ENCODE measurements around the gene NEMF. TPM values are rescaled to one million over a fixed set of nuclear protein-coding genes. Genes with fewer than 3 reads are reported as not detected.
"Not testable (repeated sequence)": the region's sequence is repeated elsewhere in the genome, so short reads cannot be mapped to it uniquely, and the experiment has no call there.

NEMF gene, protein sequence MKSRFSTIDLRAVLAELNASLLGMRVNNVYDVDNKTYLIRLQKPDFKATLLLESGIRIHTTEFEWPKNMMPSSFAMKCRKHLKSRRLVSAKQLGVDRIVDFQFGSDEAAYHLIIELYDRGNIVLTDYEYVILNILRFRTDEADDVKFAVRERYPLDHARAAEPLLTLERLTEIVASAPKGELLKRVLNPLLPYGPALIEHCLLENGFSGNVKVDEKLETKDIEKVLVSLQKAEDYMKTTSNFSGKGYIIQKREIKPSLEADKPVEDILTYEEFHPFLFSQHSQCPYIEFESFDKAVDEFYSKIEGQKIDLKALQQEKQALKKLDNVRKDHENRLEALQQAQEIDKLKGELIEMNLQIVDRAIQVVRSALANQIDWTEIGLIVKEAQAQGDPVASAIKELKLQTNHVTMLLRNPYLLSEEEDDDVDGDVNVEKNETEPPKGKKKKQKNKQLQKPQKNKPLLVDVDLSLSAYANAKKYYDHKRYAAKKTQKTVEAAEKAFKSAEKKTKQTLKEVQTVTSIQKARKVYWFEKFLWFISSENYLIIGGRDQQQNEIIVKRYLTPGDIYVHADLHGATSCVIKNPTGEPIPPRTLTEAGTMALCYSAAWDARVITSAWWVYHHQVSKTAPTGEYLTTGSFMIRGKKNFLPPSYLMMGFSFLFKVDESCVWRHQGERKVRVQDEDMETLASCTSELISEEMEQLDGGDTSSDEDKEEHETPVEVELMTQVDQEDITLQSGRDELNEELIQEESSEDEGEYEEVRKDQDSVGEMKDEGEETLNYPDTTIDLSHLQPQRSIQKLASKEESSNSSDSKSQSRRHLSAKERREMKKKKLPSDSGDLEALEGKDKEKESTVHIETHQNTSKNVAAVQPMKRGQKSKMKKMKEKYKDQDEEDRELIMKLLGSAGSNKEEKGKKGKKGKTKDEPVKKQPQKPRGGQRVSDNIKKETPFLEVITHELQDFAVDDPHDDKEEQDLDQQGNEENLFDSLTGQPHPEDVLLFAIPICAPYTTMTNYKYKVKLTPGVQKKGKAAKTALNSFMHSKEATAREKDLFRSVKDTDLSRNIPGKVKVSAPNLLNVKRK
- 26.9 TPM for total RNA-seq

DNA sequence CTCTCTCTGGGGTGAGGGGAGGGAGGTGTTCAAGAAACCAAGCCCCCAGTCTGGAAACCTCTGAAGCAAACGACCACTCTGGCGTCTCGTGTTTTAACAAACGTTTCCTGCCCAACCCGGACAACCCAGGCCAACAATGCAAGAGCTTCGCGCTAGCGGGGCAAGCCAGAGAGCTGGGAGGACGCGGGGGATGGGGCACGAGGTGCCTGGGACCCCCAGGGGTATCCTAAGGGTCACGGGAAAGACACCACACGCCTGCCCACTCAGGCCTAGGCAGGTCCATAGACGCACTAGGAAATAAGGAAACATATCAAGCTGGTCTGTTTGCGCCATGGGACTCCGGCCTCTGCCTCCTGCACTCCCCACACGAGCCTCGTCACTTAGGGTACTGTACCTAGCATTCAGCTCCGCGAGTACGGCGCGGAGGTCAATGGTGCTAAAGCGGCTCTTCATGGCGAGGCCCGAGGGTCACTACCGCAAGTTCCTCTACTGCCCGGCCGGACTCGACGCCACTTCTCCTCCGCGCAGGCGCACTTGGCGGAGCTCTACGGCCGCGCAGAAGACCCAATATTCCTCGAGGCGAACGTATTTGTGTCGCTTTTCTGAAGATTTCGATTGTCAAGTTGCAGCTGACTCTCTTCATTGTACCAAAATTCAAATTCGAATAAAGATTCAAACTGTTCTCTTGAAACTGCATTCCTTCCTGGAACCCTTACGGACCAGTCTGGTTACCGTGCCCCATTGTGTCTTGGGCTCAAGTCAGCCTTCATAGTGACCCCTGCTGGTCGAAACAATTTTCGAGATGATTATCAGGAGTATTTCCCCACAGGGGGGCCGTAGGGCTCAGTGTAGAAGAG lies at the start of gene NEMF:
TSS of gene NEMF (minus strand) at position 488 of the 857 bp plus-strand sequence. CDS start at position 453, 35 bp downstream.
- DNase-seq (ENCODE audit: low read depth in 2 of 3, low spot score in 2 of 3) = peak; percentile 74 to 96 (median 93)

DNA sequence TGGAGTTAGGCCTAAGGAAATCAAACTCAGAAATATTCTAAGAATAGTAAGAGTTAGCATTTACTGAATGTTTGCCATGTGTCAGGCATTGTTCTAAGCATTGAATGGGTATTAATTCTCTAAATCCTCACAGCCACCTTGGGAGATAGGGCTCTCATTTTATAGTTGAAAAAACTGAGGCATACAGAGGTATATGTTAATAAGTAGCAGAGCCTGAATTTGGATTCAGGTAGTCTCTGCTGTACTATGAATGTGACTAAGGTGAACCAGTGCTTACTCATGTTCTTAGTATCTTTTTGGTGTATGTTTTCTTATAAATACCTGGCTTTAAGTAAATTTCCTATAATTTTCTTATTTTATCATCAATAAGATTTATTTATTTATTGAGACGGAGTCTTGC lies 48.4 kb upstream of the NEMF start:
- no peak for DNase-seq (ENCODE audit: low read depth in 2 of 3, low spot score in 2 of 3)

DNA sequence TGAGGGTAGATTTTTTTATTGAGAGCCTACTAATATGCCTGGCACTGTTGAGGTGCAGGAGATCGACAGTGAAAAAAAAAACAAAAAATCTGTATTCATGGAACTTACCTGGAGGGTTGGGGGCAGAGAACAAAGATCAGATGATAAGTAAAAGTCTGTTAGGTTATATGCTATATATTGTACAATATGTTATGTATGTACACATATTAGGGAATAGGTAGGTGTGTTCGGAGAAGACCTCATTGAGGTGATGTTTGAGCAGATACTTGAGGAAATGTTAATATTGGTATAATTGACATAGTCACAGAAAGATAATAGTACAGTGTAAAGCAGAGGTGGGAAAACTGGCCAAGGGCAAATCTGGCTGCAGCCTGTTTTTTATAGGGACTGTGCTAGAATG lies 45.9 kb upstream of the NEMF start:
- no peak for DNase-seq (ENCODE audit: low read depth in 2 of 3, low spot score in 2 of 3)

DNA sequence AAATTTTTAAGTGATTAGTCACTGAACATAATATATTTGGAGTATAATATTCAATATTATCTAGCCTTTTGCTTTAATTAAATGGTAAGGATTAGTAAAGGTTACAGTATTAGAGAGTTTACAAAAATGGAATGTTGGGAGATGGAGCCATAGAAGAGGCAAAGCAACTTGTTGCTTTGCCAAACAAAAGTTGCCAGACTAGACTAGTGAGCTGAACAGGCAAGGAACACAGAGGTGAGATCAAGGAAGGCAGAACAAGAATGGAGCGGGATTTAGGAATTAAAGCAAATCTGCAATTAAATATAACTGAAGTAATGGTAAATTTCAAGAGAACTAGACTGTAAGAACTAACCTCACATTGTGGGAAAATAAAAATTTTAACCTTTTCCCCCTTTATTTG lies 45.4 kb upstream of the NEMF start:
- DNase-seq (ENCODE audit: low read depth in 2 of 3, low spot score in 2 of 3) = no peak

DNA sequence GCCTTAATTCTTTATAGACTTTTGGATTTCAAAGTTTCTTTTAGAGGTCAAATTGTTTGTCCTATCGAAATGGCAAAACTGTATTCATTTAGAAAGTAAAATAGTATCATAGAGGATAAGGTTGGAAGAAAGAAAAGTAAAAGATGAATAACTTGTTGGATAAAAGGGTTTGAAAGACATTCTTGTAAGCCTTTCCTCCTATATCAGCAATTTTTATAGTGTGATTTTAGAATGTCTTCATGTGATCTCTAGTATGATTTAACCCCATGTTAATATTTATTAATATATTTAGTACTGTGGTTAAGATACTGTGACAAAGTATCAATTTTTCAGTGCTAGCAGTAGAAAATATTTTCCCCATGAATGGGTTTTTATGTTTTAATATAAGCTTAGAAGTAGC lies 44.8 kb upstream of the NEMF start:
- DNase-seq (ENCODE audit: low read depth in 2 of 3, low spot score in 2 of 3) = no peak

DNA sequence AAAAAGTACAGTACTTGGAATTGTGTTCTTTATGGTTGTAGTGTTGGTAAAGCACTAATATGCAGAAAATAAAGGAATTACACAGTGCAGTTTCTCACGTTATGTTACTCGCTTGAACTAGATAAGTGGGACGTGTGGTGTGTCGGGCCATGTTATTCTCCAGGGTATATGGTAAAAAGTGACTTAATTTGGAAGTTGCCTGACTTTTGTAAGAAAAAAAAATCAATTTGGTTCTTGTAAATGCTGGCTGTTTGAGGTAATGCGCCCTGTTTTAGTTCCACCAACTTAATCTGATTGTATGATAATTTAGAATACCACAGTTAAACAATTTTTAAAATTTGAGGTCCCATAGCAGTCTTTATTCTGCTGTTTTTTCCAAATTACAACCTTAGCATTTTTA lies 44.4 kb upstream of the NEMF start:
- peak in 1 of 3 donors; percentile 27 for DNase-seq (ENCODE audit: low read depth in 2 of 3, low spot score in 2 of 3)

DNA sequence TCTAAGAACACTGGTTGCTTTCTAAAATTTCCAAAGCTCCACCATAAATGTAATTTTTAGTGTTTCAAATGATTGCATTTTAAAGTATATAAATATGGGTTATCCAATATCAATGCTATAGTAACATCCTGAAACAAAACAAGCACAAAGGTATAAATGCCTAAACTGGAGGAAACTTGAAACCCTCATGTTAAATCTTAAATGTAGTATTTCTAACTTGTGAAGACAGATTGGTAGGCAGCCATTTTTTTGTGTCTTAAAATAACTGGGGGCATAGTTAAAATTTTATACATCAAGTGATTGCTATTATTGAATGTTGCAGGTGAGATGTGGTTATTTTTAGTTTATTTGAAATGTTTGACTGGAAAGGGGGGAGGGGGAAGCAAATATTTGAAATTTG lies 43.7 kb upstream of the NEMF start:
- not testable (repeated sequence) for DNase-seq (ENCODE audit: low read depth in 2 of 3, low spot score in 2 of 3)

DNA sequence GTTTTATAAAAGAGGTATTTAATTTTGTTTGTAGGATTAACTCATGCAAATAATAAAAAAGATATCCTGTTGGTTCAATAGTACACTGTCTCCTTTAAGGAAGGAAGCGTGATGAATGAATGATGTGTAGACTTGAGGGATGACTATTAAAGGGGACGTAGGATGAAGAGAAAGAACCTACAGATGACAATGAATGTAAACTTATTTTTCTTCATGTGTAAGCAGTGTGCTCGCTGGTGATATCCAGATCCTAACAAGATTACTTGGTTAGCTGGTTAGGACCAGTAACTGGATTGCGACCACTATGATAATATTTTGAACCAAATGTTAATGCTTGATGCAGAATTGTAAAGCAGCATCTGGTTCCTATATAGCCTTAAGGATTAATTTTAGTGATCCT lies 42.9 kb upstream of the NEMF start:
- DNase-seq (ENCODE audit: low read depth in 2 of 3, low spot score in 2 of 3) = no peak

DNA sequence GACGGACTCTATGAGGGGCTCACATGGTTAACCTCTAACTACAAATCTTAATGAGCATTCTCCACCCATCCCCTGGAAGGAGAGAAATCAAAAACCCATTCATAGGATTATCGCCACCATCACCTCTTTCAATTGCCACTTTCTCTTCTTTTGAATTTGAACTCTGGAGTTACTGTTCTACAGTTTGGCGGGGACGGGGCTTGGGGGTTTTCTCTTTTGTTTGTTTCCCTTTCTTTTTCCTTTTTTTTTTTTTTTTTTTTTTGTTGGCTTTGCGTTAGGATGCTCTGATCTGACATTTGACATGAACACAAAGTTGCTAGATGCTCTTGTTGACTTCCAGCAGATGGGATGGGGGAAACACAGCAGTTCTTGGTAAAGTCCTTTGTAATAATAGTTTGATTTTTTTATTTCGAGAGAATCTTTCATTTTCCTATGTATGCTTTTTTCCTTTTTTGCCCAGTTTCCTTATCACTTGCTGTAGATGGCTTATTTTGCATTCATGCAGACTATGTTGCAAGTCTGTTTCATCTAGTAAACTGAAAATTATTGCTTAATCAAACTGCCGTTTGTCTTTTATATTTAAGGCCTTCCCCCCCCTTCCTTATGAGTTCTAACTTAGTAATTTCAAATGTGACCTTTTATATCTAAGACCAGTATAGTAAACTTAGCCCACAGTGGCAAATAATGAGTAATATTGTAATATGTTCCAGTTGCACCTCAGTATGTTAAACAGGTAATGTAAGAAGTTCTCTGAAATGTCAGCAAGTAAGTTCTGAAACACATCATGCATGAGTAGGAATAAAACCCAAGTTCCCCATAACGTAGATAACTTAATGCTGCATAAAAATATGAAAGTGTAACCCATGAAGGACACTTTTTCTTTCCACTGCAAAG lies 41.9 kb upstream of the NEMF start:
- DNase-seq (ENCODE audit: low read depth in 2 of 3, low spot score in 2 of 3) = not testable (repeated sequence)

DNA sequence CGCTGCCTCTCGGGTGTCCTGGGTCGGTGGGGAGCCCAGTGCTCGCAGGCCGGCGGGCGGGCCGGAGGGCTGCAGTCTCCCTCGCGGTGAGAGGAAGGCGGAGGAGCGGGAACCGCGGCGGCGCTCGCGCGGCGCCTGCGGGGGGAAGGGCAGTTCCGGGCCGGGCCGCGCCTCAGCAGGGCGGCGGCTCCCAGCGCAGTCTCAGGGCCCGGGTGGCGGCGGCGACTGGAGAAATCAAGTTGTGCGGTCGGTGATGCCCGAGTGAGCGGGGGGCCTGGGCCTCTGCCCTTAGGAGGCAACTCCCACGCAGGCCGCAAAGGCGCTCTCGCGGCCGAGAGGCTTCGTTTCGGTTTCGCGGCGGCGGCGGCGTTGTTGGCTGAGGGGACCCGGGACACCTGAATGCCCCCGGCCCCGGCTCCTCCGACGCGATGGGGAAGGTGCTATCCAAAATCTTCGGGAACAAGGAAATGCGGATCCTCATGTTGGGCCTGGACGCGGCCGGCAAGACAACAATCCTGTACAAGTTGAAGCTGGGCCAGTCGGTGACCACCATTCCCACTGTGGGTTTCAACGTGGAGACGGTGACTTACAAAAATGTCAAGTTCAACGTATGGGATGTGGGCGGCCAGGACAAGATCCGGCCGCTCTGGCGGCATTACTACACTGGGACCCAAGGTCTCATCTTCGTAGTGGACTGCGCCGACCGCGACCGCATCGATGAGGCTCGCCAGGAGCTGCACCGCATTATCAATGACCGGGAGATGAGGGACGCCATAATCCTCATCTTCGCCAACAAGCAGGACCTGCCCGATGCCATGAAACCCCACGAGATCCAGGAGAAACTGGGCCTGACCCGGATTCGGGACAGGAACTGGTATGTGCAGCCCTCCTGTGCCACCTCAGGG lies 41.0 kb upstream of the NEMF start:
- peak; percentile 53 to 65 (median 62) for DNase-seq (ENCODE audit: low read depth in 2 of 3, low spot score in 2 of 3)

DNA sequence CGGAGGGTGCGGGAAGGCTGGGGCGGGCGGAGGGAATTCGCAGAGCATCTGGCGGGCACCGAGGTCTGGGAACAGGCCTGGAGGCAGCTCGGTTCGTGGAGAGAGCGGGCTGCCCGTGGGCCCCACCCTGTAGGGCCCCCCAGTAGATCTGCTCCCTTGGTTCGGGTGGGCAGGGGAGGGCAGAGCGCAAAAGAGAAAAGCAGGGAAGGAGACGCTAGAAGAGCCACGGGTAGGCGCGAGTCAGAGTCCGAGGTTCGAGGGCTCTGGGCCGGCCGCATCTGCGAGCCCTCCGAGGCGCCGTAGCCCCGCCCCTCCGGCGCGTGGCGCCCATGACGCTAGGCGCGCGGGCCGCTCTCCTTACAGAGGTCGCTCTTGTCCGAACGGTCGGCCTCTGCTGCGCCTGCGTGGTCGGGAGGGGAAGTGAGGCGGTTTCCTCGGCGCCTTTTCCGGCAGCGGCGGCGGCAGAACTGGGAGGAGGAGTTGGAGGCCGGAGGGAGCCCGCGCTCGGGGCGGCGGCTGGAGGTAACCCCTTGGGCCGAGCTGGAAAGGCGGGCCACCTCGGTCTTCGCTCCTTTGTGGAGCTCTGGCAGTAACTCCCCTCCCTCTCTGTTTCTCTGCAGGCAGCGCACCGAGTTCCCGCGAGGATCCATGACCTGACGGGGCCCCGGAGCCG lies 40.2 kb upstream of the NEMF start, which contains the start of gene ARF6:
TSS of gene ARF6 (plus strand) at position 447 of the 673 bp plus-strand sequence. CDS start 655 bp downstream, outside the sequence.
- DNase-seq (ENCODE audit: low read depth in 2 of 3, low spot score in 2 of 3) = peak; percentile 88 to 98 (median 98)

DNA sequence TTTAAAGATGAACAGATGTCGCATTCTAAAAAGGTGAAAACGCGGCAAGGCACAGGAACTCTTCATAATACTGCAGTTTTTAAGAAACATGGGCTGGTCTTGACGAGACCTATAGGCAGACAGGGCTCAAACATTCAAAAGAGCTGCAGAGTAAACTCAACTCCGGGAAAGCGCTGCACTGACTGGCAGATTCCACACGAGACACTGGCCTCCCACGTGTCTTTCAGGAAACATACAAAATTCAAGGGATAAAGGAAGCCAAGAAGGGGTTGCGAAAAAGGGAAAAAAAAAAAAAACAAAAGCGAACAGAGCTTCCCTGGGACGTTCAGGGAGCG lies 39.7 kb upstream of the NEMF start:
- peak; percentile 37 to 85 (median 73) for DNase-seq (ENCODE audit: low read depth in 2 of 3, low spot score in 2 of 3)

DNA sequence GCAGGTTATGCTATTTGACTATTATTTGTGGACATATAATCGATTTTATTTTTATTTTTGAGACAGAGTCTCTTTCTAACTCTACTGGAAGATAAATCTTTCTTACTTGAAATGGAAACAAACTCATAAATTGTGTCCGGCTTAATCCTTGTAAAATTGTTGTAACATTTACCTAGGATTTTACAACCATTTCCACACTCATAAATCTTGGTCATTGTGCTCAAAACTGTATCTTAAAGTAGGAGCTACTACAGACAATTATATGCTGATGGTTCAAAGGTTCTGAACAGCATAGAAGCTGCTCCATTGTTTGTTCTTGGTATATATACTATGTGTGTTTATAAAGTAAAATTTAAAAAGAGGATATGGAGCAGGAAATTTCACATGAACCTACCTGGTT lies 35.7 kb upstream of the NEMF start:
- DNase-seq (ENCODE audit: low read depth in 2 of 3, low spot score in 2 of 3) = no peak

DNA sequence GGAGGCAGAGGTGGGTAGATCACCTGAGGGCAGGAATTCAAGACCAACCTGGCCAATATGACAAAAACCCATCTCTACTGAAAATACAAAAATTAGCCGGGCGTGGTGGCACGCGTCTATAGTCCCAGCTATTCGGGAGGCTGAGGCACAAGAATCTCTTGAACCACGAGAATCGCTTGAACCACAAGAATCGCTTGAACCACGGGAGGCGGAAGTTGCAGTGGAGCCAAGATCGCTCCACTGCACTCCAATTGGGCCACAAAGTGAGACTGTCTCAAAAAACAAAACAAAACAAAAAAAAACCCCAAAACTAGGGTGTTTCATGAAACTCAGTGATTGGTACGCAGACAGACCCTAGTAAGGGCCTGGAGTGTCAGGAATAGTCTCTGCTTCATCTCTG lies 33.9 kb upstream of the NEMF start:
- DNase-seq (ENCODE audit: low read depth in 2 of 3, low spot score in 2 of 3) = no peak

DNA sequence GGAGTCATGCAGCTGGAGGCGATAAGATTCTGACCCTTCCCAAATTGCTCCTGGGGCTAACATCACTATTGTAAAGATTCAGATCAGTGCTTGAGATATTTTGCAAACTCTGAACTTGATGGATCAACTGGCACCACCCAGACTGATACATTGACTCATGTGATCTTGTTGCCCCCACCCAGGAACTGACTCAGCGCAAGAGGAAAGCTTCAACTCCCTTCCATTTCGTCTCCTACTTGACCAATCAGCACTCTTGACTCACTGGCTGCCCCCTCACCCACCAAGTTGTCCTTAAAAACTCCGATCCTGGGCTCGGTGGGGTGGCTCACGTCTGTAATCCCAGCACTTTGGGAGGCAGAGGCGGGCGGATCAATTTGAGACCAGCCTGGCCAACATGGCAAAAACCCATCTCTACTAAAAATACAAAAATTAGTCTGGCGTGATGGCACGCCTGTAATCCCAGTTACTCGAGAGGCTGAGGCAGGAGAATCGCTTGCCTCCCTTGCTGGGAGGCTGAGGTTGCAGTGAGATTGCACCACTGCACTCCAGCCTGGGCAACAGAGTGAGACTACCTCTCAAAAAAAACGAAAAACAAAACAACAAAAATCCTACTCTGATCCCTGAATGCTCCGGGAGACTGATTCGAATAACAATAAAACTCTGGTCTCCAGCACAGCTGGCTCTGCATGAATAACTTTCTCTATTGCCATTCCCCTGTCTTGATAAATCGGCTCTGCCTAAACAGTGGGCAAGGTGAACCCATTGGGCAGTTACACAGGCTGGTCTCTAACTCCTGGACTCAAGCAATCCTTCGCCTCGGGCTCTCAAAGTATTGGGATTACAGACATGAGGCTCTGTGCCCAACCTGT lies 30.5 kb upstream of the NEMF start:
- no peak for DNase-seq (ENCODE audit: low read depth in 2 of 3, low spot score in 2 of 3)

DNA sequence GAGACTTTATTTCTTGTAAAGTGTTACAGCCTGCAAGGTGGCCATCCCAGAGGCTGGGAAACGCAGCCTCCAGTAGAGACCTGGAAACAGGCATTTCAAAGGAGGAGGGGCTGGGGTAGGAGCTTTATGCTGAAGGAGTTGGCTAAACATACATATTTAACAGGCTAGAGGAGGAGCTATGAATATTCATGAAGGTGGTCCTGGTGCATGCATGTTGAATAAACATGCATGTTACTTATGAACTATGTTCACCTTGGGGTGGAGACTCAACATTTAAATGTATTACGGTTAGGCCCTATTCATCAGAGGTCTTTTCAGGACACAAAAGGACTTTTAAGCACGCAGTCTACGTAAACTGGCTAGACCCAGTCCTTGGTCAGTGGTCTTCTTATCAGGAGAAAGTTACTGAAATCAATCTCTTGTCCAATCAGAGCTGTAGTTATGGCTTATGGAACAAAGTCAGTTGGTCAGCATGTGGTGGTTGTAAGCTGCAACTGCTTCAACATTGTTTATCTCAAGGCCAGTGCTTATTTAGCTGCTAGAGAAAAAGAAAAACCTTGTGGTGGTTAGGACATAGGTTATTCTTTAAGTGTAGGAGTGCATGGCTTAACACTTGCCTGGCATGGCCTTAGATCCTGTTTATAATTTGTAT lies 28.9 kb upstream of the NEMF start:
- DNase-seq (ENCODE audit: low read depth in 2 of 3, low spot score in 2 of 3) = no peak
